K562 (cell line): ENCODE data around the gene TNNT1. TPM values are rescaled to one million over a fixed set of nuclear protein-coding genes. Genes with fewer than 3 reads are reported as not detected.
A peak's percentile ranks its signal among the peaks of the same experiment; 100 is the strongest.

Experiments
- ATAC-seq: fragments of 200-7000 bp; cut with Tn5 transposase; 3 replicates; pipeline ENCODE4 v1.9.1; 2020; ENCODE audit warnings: moderate library complexity
- BruUV-seq: library from RNA; stranded (reverse); fragments of 400-500 nt; replicated peaks from 2 replicates; lab custom pipeline; 2021; lab: Mats Ljungman, UMichigan
- CTCF ChIA-PET: fragments of 300-600 bp; formaldehyde crosslinking; extraction: SDS; loops from one replicate; lab custom pipeline; 2021; ENCODE audit warnings: low intra/inter-chr PET ratio; lab: Yijun Ruan, JAX
- POLR2A ChIA-PET: fragments of 300-600, 350-650 bp; sonication (Branson Sonifier 250); formaldehyde crosslinking; extraction: SDS; loops from one replicate; lab custom pipeline; 2021; ENCODE audit warnings: antibody characterized with exemption, inconsistent platforms; lab: Yijun Ruan, JAX
- DNase-seq, 4 experiments: peaks; one replicate each; pipeline versions ENCODE4 v3.0.0 to v3.0.0-alpha.2; 2011 to 2018; ENCODE audit warnings: low spot score in 3 of 4, mixed read lengths in 3 of 4; ENCODE audit errors: extremely low read depth in 1 of 4
- FAIRE-seq: peaks from 2 replicates; lab custom pipeline; 2011; peaks lifted over from hg19 to GRCh38; lab: Jason Lieb, UNC
- H2AFZ ChIP-seq: 2 replicates; pipeline ENCODE4 v1.6.0; 2011; ENCODE audit warnings: low read depth, low read length, control low read depth, inconsistent platforms
- H3K27ac ChIP-seq: fragments of 200-600 bp; 3 replicates; pipeline ENCODE4 v1.8.0; 2011; ENCODE audit warnings: low read depth, mild to moderate bottlenecking, control low read depth, inconsistent platforms, low read length, moderate library complexity, mixed read lengths; ENCODE audit errors: extremely low read depth
- H3K27me3 ChIP-seq, 2 experiments: fragments of 300-600 bp in 1 of 2; 2 replicates in 1 of 2; 3 replicates in 1 of 2; pipeline versions ENCODE4 v1.6.0 to v1.8.0; 2011; ENCODE audit warnings: inconsistent platforms in 2 of 2, low read length in 2 of 2, mild to moderate bottlenecking in 1 of 2, mixed read lengths in 1 of 2, moderate library complexity in 1 of 2; ENCODE audit not compliant: control insufficient read depth in 2 of 2, insufficient read depth in 2 of 2
- H3K36me3 ChIP-seq: fragments of 300-600 bp; 3 replicates; pipeline ENCODE4 v1.8.0; 2011; ENCODE audit warnings: mild to moderate bottlenecking, low read length, inconsistent platforms; ENCODE audit not compliant: control insufficient read depth, insufficient read depth
- H3K4me1 ChIP-seq, 2 experiments: fragments of 200-600 bp in 1 of 2; replicated peaks in 1 of 2; 2 replicates in 1 of 2; 3 replicates in 1 of 2; pipeline versions ENCODE4 v1.5.1 to v1.8.0; 2011; ENCODE audit warnings: inconsistent platforms in 2 of 2, low read length in 2 of 2, mild to moderate bottlenecking in 1 of 2, mixed read lengths in 1 of 2, moderate library complexity in 1 of 2; ENCODE audit not compliant: control insufficient read depth in 2 of 2, insufficient read depth in 2 of 2
- H3K4me2 ChIP-seq: 2 replicates; pipeline ENCODE4 v1.6.1; 2011; ENCODE audit warnings: low read length, control low read depth, inconsistent platforms, mixed read lengths; ENCODE audit not compliant: insufficient read depth
- H3K4me3 ChIP-seq: fragments of 200-600 bp; sonication (generic), shearing (Covaris generic); 2 replicates; pipeline ENCODE4 v1.5.1; 2016; ENCODE audit warnings: control low read depth, inconsistent platforms
- H3K79me2 ChIP-seq: fragments of 200-600 bp; 3 replicates; pipeline ENCODE4 v1.8.0; 2011; ENCODE audit warnings: low read length, inconsistent platforms; ENCODE audit not compliant: control insufficient read depth, insufficient read depth
- H3K9ac ChIP-seq, 2 experiments: 2 replicates each; pipeline versions ENCODE4 v1.6.0 to v1.6.1; 2011; ENCODE audit warnings: low read depth in 2 of 2, low read length in 2 of 2, control low read depth in 1 of 2, inconsistent platforms in 1 of 2, mild to moderate bottlenecking in 1 of 2, mixed read lengths in 1 of 2; ENCODE audit not compliant: insufficient read depth in 1 of 2
- H3K9me1 ChIP-seq: one replicate; pipeline ENCODE4 v1.6.0; 2011; ENCODE audit warnings: inconsistent platforms, mild to moderate bottlenecking, low read length, moderate library complexity; ENCODE audit not compliant: control insufficient read depth, insufficient read depth
- H3K9me3 ChIP-seq: replicated peaks from 2 replicates; pipeline ENCODE4 v1.5.1; 2011; ENCODE audit warnings: low read depth, low read length, inconsistent platforms; ENCODE audit not compliant: control insufficient read depth, insufficient read depth
- H4K20me1 ChIP-seq: replicated peaks from 2 replicates; pipeline ENCODE4 v1.6.1; 2011; ENCODE audit warnings: low read length, inconsistent platforms, mixed read lengths; ENCODE audit not compliant: control insufficient read depth, insufficient read depth
- MTF1 ChIP-seq: fragments of 250-450 bp; sonication (Bioruptor Pico); IDR thresholded peaks from 2 replicates; pipeline ENCODE4 v1.9.0; 2021; ENCODE audit warnings: moderate library complexity, mild to moderate bottlenecking, inconsistent platforms, borderline replicate concordance
- PCBP1 ChIP-seq: fragments of 200-400 bp; formaldehyde crosslinking; IDR thresholded peaks from 2 replicates; pipeline ENCODE4 v1.6.1; 2018; ENCODE audit warnings: mild to moderate bottlenecking, low read depth, low read length; ENCODE audit not compliant: poor library complexity, severe bottlenecking
- POLR2G ChIP-seq: fragments of 200-400 bp; formaldehyde crosslinking; IDR thresholded peaks from 2 replicates; pipeline ENCODE4 v1.6.1; 2017; ENCODE audit warnings: low read depth, mild to moderate bottlenecking, antibody characterized with exemption, low read length, moderate library complexity
- WGBS: fragments of 100-300 bp; shearing (Covaris generic); methylation state at CpG from one replicate; pipeline ENCODE4 v1.1.6; 2016; ENCODE audit warnings: low coverage, mixed read lengths; ENCODE audit not compliant: insufficient coverage; ENCODE audit errors: missing lambda C conversion rate; 5-methylcytosine and 5-hydroxymethylcytosine counted together
- in situ Hi-C: fragments of 300-500 bp; cut with MboI; formaldehyde crosslinking; loops from 4 replicates; pipeline ENCODE4 v1.15.0; 2018; ENCODE audit warnings: inconsistent platforms, mixed read lengths
- intact Hi-C: fragments of 100-400 bp; cut with micrococcal nuclease; formaldehyde crosslinking; loops from 2 replicates; pipeline ENCODE4 v1.14.2; 2022
- polyA plus RNA-seq, 8 experiments: library from polyadenylated mRNA; depleted of rRNA in 4 of 8; stranded (reverse) in 5 of 8; unstranded in 3 of 8; fragments of >200 nt; fragmentation: Nextera tagmentation in 2 of 8; fragmentation: Illumina TruSeq in 1 of 8; extraction: Ambion mirVana in 2 of 8; extraction: Trizol in 1 of 8; gene quantifications; 2 replicates each; pipeline versions ENCODE4 v1.2.1 to v1.2.3, GENCODE V29; 2011 to 2014; ENCODE audit warnings: inconsistent platforms in 1 of 8, missing spikeins in 1 of 8
- total RNA-seq, 7 experiments: library from RNA; depleted of rRNA in 6 of 7; stranded (reverse); fragments of >200 nt in 6 of 7; fragmentation: Illumina TruSeq in 2 of 7; extraction: Trizol in 2 of 7; gene quantifications; 2 replicates each; pipeline versions ENCODE4 v1.2.1 to v1.2.3, GENCODE V29; 2011 to 2021; ENCODE audit warnings: low replicate concordance in 1 of 7

The TNNT1 gene
- total and polyA plus RNA-seq, 9 of the 15 experiments (the other 6 are each of a cell fraction or from before 2014, with no cell fraction given) = 31.8 to 390 (median 227) TPM

DNA sequence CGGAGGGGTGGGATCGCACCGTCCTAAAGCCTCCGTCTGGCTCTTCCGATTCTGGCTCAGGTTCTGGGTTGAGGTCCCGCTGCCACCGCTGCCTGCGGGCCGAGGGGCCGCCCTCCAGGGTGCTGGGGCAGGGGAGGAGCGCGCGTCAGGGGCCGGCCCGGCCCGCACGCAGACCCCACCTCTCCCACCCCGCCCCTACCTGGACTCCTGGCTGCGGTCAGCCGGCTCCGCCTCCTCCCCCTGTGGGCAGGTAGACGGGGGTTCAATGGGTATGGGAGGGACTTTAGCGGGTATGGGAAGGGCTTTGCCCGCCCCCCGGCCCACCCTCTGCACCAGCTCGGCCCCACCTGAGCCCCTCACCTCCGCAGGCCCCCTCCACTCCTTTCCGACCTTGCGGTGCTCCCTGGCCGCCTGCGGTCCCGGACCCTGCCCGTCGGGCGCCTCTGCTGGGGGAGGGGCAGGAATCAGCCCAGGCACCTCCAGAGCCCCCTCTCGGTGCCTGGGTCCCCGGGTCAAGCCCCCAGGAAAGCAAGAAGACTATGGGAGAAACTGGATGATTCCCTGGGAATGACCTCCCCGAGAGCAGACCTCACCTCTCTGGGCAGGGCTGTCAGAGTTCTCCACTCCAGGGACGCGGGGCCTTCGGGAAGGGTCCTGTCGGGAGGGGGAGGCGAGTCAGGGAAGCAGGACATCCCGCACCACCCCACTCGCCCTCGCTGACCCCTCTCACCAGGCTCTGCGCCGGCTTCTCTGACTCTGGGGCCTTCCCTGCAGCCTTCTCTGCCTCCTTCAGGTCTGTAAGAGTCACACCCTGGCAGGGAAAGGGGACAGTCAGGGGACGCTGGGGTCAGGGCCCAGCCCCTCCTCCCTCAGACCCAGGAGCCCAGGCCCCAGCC is 56.3 kb downstream of the TNNT1 start:
- no peaks in the 10 kb centered on the region for H3K27me3 ChIP-seq
- DNase-seq (peak in 2 of 4 experiments; percentile 6 to 20), ATAC-seq (no peak)
- in situ Hi-C loops (no loop called here), intact Hi-C loops (no loop called here)
- no peaks in the 10 kb centered on the region for H3K9me3 ChIP-seq
- no peaks in the 10 kb centered on the region for H3K79me2 ChIP-seq
- H3K27ac ChIP-seq = no peak overlapping the region
- no peak overlapping the region for H3K4me3 ChIP-seq
- WGBS = 100% methylated on average over 3 of the region's 49 CpGs
- no peaks in the 10 kb centered on the region for H3K9me1 ChIP-seq
- peaks cover 4% of the 10 kb centered on the region; the same call in 1 of the 2 replicates for H4K20me1 ChIP-seq
- TF ChIP-seq POLR2G (0 out of 2 replicates have a peak, but pooled peaks have one; percentile 12), PCBP1 (peak; percentile 13), MTF1 (CRISPR knock-in tag) (no peak)
- TF ChIP-seq, all 486 proteins: peak for 2
- H3K4me2 ChIP-seq = no peak overlapping the region
- ChIA-PET CTCF (no interaction called here), POLR2A (no interaction called here)
- peaks cover 0 to 56% of the 10 kb centered on the region in 2 experiments; a peak in 3 of 5 replicates for H3K4me1 ChIP-seq
- no peak for FAIRE-seq
- H2AFZ ChIP-seq = no peak overlapping the region
- H3K9ac ChIP-seq = no peak overlapping the region; a peak in 1 of 4 replicates
- H3K36me3 ChIP-seq = peaks cover 61% of the 10 kb centered on the region; the same call in 2 of the 3 replicates
- BruUV-seq = no TSS peak
